Measurements from ENCODE around the gene SELENOT. TPM values are rescaled to one million over a fixed set of nuclear protein-coding genes. Genes with fewer than 3 reads are reported as not detected.

Gene SELENOT
- total and polyA plus RNA-seq, 4 donors, result 52.7 to 107 (median 70.0) TPM

DNA sequence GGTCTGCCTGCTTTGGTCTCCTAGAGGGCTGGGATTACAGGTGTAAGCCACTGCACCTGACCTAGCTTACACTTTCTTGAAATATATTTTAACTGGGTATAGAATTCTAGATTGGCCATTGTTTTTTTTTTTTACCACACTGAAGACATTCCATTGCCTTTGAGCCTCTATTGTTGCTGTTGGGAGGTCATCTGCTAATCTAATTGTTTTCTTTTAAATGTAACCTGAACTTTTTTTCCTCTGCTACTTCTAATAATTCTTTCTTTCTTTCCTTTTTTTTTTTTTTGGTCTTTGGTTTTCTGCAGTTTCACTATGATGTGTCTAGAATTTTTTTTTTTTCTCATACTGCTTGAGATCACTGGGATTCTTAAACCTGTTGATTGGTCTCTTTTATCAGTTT, 72.5 kb downstream of the SELENOT start:
- no peaks in the 10 kb centered on the region for H3K27me3 ChIP-seq (ENCODE audit: control insufficient read depth in 4 of 4, insufficient read depth in 4 of 4, low read length in 3 of 4)

More for the DNA sequence above, 72.5 kb downstream of the SELENOT start:
- Histone ChIP-seq H3K9me3 (ENCODE audit: control insufficient read depth in 4 of 4, low read length in 3 of 4) (peaks cover 0 to 1% (median 0%) of the 10 kb centered on the region in 4 donors), H3K36me3 (ENCODE audit: control insufficient read depth in 4 of 4, insufficient read depth in 3 of 4, low read depth in 1 of 4, low read length in 3 of 4) (no peaks in the 10 kb centered on the region), H3K4me1 (ENCODE audit: control insufficient read depth in 4 of 4, insufficient read depth in 4 of 4, low read length in 3 of 4) (peaks cover 0 to 8% (median 3%) of the 10 kb centered on the region in 4 donors), H3K4me3 (ENCODE audit: low read depth in 1 of 3, low read length in 3 of 3) (no peak overlapping the region), H3K9ac (ENCODE audit: low read depth in 1 of 2, low read length in 2 of 2) (no peak overlapping the region), H3K27ac (ENCODE audit: low read depth in 1 of 2, low read length in 2 of 2) (no peak overlapping the region)
- TF ChIP-seq GABPA (IDR thresholded peaks at IDR 0.05 in 1 of 2, conservative IDR thresholded peaks at IDR 0.05 in 1 of 2) (no peak), TAF1 (conservative IDR thresholded peaks at IDR 0.05) (no peak), HNF4G (IDR thresholded peaks at IDR 0.05) (no peak), NR2F2 (IDR thresholded peaks at IDR 0.05) (no peak), ZBTB33 (IDR thresholded peaks at IDR 0.05) (no peak), SP1 (IDR thresholded peaks at IDR 0.05) (no peak), RAD21 (IDR thresholded peaks at IDR 0.05) (no peak), FOXA2 (IDR thresholded peaks at IDR 0.05) (no peak), JUND (IDR thresholded peaks at IDR 0.05) (no peak), EGR1 (IDR thresholded peaks at IDR 0.05; ENCODE audit: low read depth in 2 of 2) (no peak), HNF4A (conservative IDR thresholded peaks at IDR 0.05) (no peak), RXRA (IDR thresholded peaks at IDR 0.05) (no peak)
- TF ChIP-seq, protein P1, sequence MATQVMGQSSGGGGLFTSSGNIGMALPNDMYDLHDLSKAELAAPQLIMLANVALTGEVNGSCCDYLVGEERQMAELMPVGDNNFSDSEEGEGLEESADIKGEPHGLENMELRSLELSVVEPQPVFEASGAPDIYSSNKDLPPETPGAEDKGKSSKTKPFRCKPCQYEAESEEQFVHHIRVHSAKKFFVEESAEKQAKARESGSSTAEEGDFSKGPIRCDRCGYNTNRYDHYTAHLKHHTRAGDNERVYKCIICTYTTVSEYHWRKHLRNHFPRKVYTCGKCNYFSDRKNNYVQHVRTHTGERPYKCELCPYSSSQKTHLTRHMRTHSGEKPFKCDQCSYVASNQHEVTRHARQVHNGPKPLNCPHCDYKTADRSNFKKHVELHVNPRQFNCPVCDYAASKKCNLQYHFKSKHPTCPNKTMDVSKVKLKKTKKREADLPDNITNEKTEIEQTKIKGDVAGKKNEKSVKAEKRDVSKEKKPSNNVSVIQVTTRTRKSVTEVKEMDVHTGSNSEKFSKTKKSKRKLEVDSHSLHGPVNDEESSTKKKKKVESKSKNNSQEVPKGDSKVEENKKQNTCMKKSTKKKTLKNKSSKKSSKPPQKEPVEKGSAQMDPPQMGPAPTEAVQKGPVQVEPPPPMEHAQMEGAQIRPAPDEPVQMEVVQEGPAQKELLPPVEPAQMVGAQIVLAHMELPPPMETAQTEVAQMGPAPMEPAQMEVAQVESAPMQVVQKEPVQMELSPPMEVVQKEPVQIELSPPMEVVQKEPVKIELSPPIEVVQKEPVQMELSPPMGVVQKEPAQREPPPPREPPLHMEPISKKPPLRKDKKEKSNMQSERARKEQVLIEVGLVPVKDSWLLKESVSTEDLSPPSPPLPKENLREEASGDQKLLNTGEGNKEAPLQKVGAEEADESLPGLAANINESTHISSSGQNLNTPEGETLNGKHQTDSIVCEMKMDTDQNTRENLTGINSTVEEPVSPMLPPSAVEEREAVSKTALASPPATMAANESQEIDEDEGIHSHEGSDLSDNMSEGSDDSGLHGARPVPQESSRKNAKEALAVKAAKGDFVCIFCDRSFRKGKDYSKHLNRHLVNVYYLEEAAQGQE (IDR thresholded peaks at IDR 0.05), result no peak
- TF ChIP-seq, protein P2, sequence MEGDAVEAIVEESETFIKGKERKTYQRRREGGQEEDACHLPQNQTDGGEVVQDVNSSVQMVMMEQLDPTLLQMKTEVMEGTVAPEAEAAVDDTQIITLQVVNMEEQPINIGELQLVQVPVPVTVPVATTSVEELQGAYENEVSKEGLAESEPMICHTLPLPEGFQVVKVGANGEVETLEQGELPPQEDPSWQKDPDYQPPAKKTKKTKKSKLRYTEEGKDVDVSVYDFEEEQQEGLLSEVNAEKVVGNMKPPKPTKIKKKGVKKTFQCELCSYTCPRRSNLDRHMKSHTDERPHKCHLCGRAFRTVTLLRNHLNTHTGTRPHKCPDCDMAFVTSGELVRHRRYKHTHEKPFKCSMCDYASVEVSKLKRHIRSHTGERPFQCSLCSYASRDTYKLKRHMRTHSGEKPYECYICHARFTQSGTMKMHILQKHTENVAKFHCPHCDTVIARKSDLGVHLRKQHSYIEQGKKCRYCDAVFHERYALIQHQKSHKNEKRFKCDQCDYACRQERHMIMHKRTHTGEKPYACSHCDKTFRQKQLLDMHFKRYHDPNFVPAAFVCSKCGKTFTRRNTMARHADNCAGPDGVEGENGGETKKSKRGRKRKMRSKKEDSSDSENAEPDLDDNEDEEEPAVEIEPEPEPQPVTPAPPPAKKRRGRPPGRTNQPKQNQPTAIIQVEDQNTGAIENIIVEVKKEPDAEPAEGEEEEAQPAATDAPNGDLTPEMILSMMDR (IDR thresholded peaks at IDR 0.05; ENCODE audit: low read depth, low read length, missing input control), result no peak
- TF ChIP-seq, protein P3, sequence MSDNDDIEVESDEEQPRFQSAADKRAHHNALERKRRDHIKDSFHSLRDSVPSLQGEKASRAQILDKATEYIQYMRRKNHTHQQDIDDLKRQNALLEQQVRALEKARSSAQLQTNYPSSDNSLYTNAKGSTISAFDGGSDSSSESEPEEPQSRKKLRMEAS (IDR thresholded peaks at IDR 0.05), result no peak
- TF ChIP-seq, protein P4, sequence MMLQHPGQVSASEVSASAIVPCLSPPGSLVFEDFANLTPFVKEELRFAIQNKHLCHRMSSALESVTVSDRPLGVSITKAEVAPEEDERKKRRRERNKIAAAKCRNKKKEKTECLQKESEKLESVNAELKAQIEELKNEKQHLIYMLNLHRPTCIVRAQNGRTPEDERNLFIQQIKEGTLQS (IDR thresholded peaks at IDR 0.05), result no peak
- DNase-seq (ENCODE audit: low spot score), result no peak

Other genes starting within 250 kb of the SELENOT start
- 1 to 10 TPM; 9.5 to 9.6 TPM for gene TSC22D2, start 195.0 kb upstream of the SELENOT start, total RNA-seq
- gene TSC22D2, start 195.0 kb upstream of the SELENOT start, polyA plus RNA-seq, result 1 to 10 TPM; 4.0 to 6.2 TPM
- 100 to 1,000 TPM; 116 to 254 TPM for gene SERP1, start 56.8 kb upstream of the SELENOT start, total RNA-seq
- gene SERP1, start 56.8 kb upstream of the SELENOT start, polyA plus RNA-seq, result 100 to 1,000 TPM; 116 to 247 TPM
- gene EIF2A, start 56.5 kb upstream of the SELENOT start, total RNA-seq, result 100 to 1,000 TPM in 1 of 2 donors, 10 to 100 TPM in 1; 65.9 to 104 TPM
- 10 to 100 TPM; 23.6 to 28.5 TPM for gene EIF2A, start 56.5 kb upstream of the SELENOT start, polyA plus RNA-seq
- gene ERICH6, start 100.6 kb downstream of the SELENOT start, total RNA-seq, result under 1 TPM in 1 of 2 donors, not detected in 1; under 0.01 TPM
- gene ERICH6, start 100.6 kb downstream of the SELENOT start, polyA plus RNA-seq, result not detected
- gene SIAH2, start 159.8 kb downstream of the SELENOT start, total RNA-seq, result 100 to 1,000 TPM in 1 of 2 donors, 10 to 100 TPM in 1; 18.2 to 104 TPM
- 10 to 100 TPM; 12.1 to 22.4 TPM for gene SIAH2, start 159.8 kb downstream of the SELENOT start, polyA plus RNA-seq